Caco-2 (cell line): ENCODE data around the gene NUP54. TPM values are rescaled to one million over a fixed set of nuclear protein-coding genes. Genes with fewer than 3 reads are reported as not detected.

Experiments
- BruUV-seq: library from RNA; stranded (reverse); fragments of 400-500 nt; replicated peaks from 2 replicates; lab custom pipeline; 2021; lab: Mats Ljungman, UMichigan
- CTCF ChIA-PET: fragments of 300-600 bp; sonication (Branson Sonifier 250); formaldehyde crosslinking; loops from one replicate; lab custom pipeline; 2022; ENCODE audit warnings: antibody characterized with exemption; lab: Charles Lee
- POLR2A ChIA-PET: fragments of 300-600 bp; sonication (Branson Sonifier 250); formaldehyde crosslinking; loops from one replicate; lab custom pipeline; 2022; ENCODE audit warnings: antibody characterized with exemption; lab: Charles Lee
- DNase-seq, 2 experiments: peaks; one replicate each; pipeline versions ENCODE4 v3.0.0 to v3.0.0-alpha.2; 2020 to 2022
- H3K27me3 ChIP-seq: replicated peaks from 2 replicates; pipeline ENCODE4 v1.6.0; 2011; ENCODE audit warnings: low read length; ENCODE audit not compliant: control insufficient read depth, insufficient read depth
- H3K36me3 ChIP-seq: 2 replicates; pipeline ENCODE4 v1.5.1; 2011; ENCODE audit warnings: low read length; ENCODE audit not compliant: control insufficient read depth, insufficient read depth
- H3K4me1 ChIP-seq: fragments of 250-450 bp; sonication (Bioruptor Pico); 2 replicates; pipeline ENCODE4 v1.5.1; 2020; ENCODE audit warnings: mild to moderate bottlenecking
- H3K4me3 ChIP-seq: 2 replicates; pipeline ENCODE4 v1.5.1; 2011; ENCODE audit warnings: low read depth, mild to moderate bottlenecking, control low read depth, low read length
- H3K9me3 ChIP-seq: fragments of 250-450 bp; sonication (Bioruptor Pico); 2 replicates; pipeline ENCODE4 v1.5.1; 2020; ENCODE audit warnings: mild to moderate bottlenecking, moderate library complexity
- H3K27ac Mint-ChIP-seq: one replicate; pipeline ENCODE4 v1.8.0; 2022; ENCODE audit warnings: mixed read lengths; ENCODE audit not compliant: unreplicated experiment
- H3K27me3 Mint-ChIP-seq: one replicate; pipeline ENCODE4 v1.8.0; 2022; ENCODE audit warnings: mixed read lengths; ENCODE audit not compliant: insufficient read depth, unreplicated experiment
- H3K36me3 Mint-ChIP-seq: one replicate; pipeline ENCODE4 v1.8.0; 2022; ENCODE audit warnings: mild to moderate bottlenecking, mixed read lengths; ENCODE audit not compliant: insufficient read depth, unreplicated experiment
- H3K4me1 Mint-ChIP-seq: one replicate; pipeline ENCODE4 v1.8.0; 2022; ENCODE audit warnings: low read depth, mixed read lengths; ENCODE audit not compliant: unreplicated experiment
- H3K4me3 Mint-ChIP-seq: one replicate; pipeline ENCODE4 v1.8.0; 2022; ENCODE audit warnings: mild to moderate bottlenecking, moderate library complexity, mixed read lengths; ENCODE audit not compliant: unreplicated experiment
- H3K9me3 Mint-ChIP-seq: one replicate; pipeline ENCODE4 v1.8.0; 2022; ENCODE audit warnings: mixed read lengths; ENCODE audit not compliant: unreplicated experiment
- CTCF ChIP-seq, 2 experiments: fragments of 200-600 bp in 1 of 2; IDR thresholded peaks; 1 replicate in 1 of 2; 2 replicates in 1 of 2; pipeline versions ENCODE4 v1.5.1 to v1.8.0; 2011 to 2022; ENCODE audit warnings: antibody characterized with exemption in 1 of 2, control low read depth in 1 of 2, inconsistent platforms in 1 of 2, low read depth in 1 of 2, low read length in 1 of 2, mild to moderate bottlenecking in 1 of 2, moderate library complexity in 1 of 2; ENCODE audit not compliant: insufficient read depth in 1 of 2, severe bottlenecking in 1 of 2, unreplicated experiment in 1 of 2
- intact Hi-C: fragments of 100-400 bp; cut with micrococcal nuclease; formaldehyde crosslinking; loops from one replicate; pipeline ENCODE4 v1.10.0; 2022; ENCODE audit not compliant: unreplicated experiment
- total RNA-seq: library from RNA; stranded (reverse); gene quantifications from 2 replicates; pipeline ENCODE4 v1.2.3, GENCODE V29; 2022

NUP54 gene
- total RNA-seq, 1 experiment from 2014 or later, result 68.8 TPM

DNA sequence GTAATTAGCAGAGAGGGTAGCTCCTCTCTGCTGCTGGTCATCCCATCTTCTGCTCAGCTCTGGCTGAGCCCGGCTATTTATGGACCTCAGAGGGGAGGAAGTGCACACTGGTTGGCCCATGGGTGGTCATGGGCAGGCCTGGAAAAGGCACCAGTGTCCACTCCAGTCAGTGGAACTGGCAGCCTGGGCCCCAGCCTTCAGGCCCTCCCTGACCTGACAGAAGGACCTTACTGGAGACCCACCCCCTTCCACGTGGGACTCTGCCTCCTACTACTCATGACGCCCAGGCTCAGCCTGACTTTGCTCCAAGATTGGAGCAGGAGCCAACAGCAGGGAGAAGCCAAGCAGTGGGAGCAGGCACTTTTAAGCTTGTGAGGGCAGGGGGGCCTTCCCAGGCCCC is 81.7 kb downstream of the NUP54 start:
- intact Hi-C loops, result loop anchor here (5.0 kb wide), 1 partner anchor 169 kb away; no protein-coding TSS in a partner anchor
- no peaks in the 10 kb centered on the region for H3K36me3 ChIP-seq
- no peaks in the 10 kb centered on the region for H3K27me3 Mint-ChIP-seq
- ChIA-PET POLR2A (no interaction called here), CTCF (interaction anchor here (1.5 kb wide), 1 partner anchor 71 kb away, joined by 5 read pairs; no protein-coding TSS in a partner anchor)
- H3K36me3 Mint-ChIP-seq, result no peaks in the 10 kb centered on the region
- no peaks in the 10 kb centered on the region for H3K9me3 ChIP-seq
- H3K27ac Mint-ChIP-seq, result no peak overlapping the region
- no peaks in the 10 kb centered on the region for H3K4me1 Mint-ChIP-seq
- H3K4me3 Mint-ChIP-seq, result no peak overlapping the region
- no peak for TF ChIP-seq CTCF (IDR thresholded peaks at IDR 0.05; ENCODE audit: insufficient read depth in 1 of 2, low read depth in 1 of 2, low read length in 1 of 2, severe bottlenecking in 1 of 2, unreplicated experiment in 1 of 2)
- no TSS peak for BruUV-seq
- H3K9me3 Mint-ChIP-seq, result no peaks in the 10 kb centered on the region
- no peak for DNase-seq
- H3K4me3 ChIP-seq, result no peak overlapping the region
- H3K27me3 ChIP-seq, result no peaks in the 10 kb centered on the region
- peaks cover 4% of the 10 kb centered on the region; the same call in 1 of the 2 replicates for H3K4me1 ChIP-seq

Other genes starting within 250 kb of the NUP54 start
- gene PPEF2, start 245.9 kb downstream of the NUP54 start, total RNA-seq, result not detected in 2 replicates
- 11.2 and 11.8 TPM in 2 replicates for gene NAAA, start 207.4 kb downstream of the NUP54 start, total RNA-seq
- gene SDAD1, start 157.5 kb downstream of the NUP54 start, total RNA-seq, result 63.8 and 71.7 TPM in 2 replicates
- not detected in 2 replicates for gene CXCL9, start 140.9 kb downstream of the NUP54 start, total RNA-seq
- gene CXCL10, start 124.9 kb downstream of the NUP54 start, total RNA-seq, result not detected in 2 replicates
- not detected in 2 replicates for gene CXCL11, start 112.3 kb downstream of the NUP54 start, total RNA-seq
- gene ART3, start 73.7 kb downstream of the NUP54 start, total RNA-seq, result not detected in 2 replicates
- gene SCARB2, start 65.4 kb upstream of the NUP54 start, total RNA-seq, result 148 and 150 TPM in 2 replicates
- 6.3 and 6.6 TPM in 2 replicates for gene FAM47E, start 103.3 kb upstream of the NUP54 start, total RNA-seq
- gene STBD1, start 158.3 kb upstream of the NUP54 start, total RNA-seq, result 3.8 and 4.2 TPM in 2 replicates